ENCODE results near the gene SLC35C1. TPM values are rescaled to one million over a fixed set of nuclear protein-coding genes. Genes with fewer than 3 reads are reported as not detected.

SLC35C1 gene
- total and polyA plus RNA-seq, 9 of the 15 experiments (the other 6 are each of a cell fraction or from before 2014, with no cell fraction given) = 0.65 to 13.1 (median 2.4) TPM

- no peak for TF ChIP-seq KLF10 (CRISPR knock-in tag; IDR thresholded peaks at IDR 0.05)
- TF ChIP-seq HDAC1 (IDR thresholded peaks at IDR 0.05) = no peak
- TF ChIP-seq RHOXF2B (CRISPR knock-in tag; conservative IDR thresholded peaks at IDR 0.05) = no peak
- no peak for TF ChIP-seq BRD4 (IDR thresholded peaks at IDR 0.05)
- TF ChIP-seq SMARCB1 (IDR thresholded peaks at IDR 0.05; ENCODE audit: insufficient read length, low read depth) = no peak
- TF ChIP-seq TAL1 (IDR thresholded peaks at IDR 0.05) = no peak
- TF ChIP-seq BCL6 (CRISPR knock-in tag; IDR thresholded peaks at IDR 0.05) = 0 out of 2 replicates have a peak, but pooled peaks have one; percentile 52
- no peak for TF ChIP-seq PHB (CRISPR knock-in tag; IDR thresholded peaks at IDR 0.05)
- no peak for TF ChIP-seq HNRNPK (IDR thresholded peaks at IDR 0.05; ENCODE audit: low read depth, low read length, poor library complexity, severe bottlenecking)
- TF ChIP-seq ZNF583 (CRISPR knock-in tag; IDR thresholded peaks at IDR 0.05) = no peak
- TF ChIP-seq ZKSCAN3 (CRISPR knock-in tag; IDR thresholded peaks at IDR 0.05) = no peak
- no peak for TF ChIP-seq SUPT5H (IDR thresholded peaks at IDR 0.05)
- no peak for TF ChIP-seq ZFP30 (CRISPR knock-in tag; IDR thresholded peaks at IDR 0.05; ENCODE audit: borderline replicate concordance)
- TF ChIP-seq EHMT2 (IDR thresholded peaks at IDR 0.05) = no peak
- 0 out of 2 replicates have a peak, but pooled peaks have one; percentile 27 for TF ChIP-seq POLR2A (conservative IDR thresholded peaks at IDR 0.05)
- no peak for TF ChIP-seq ZMIZ1 (IDR thresholded peaks at IDR 0.05; ENCODE audit: low read depth in 2 of 2, low read length in 2 of 2)
- TF ChIP-seq HMGN3 (IDR thresholded peaks at IDR 0.05; ENCODE audit: borderline replicate concordance, extremely low read depth, insufficient read length, low read depth, low read length) = no peak
- no peak for TF ChIP-seq ZBTB33 (CRISPR knock-in tag; IDR thresholded peaks at IDR 0.05)
- TF ChIP-seq MAFK (IDR thresholded peaks at IDR 0.05; ENCODE audit: low read length) = no peak
- TF ChIP-seq ZBTB1 (CRISPR knock-in tag; IDR thresholded peaks at IDR 0.05; ENCODE audit: borderline replicate concordance, low read depth) = no peak
- TF ChIP-seq NONO (IDR thresholded peaks at IDR 0.05; ENCODE audit: low read depth in 2 of 2, low read length in 1 of 2) = no peak
- no peak for TF ChIP-seq SAP30 (IDR thresholded peaks at IDR 0.05; ENCODE audit: borderline replicate concordance, insufficient read depth, low read depth, low read length, poor library complexity, severe bottlenecking)
- peak; percentile 7 to 46; a peak in 1 of 4 replicates for TF ChIP-seq KDM1A (IDR thresholded peaks at IDR 0.05)
- no peak for TF ChIP-seq FOXA1 (IDR thresholded peaks at IDR 0.05; ENCODE audit: borderline replicate concordance)
Observed at GRCh38 chr11:45834298-45834756, 29.4 kb downstream of the SLC35C1 start (continued).

Measured in K562 (cell line).